DOHH2 (cell line): ENCODE measurements around the gene SDHA.

Source experiments
- H3F3A ChIP-seq: fragments of 200-600 bp; sonication (generic), shearing (Covaris generic); 2 replicates; pipeline ENCODE4 v1.6.0; 2016; ENCODE audit warnings: antibody characterized with exemption, mild to moderate bottlenecking; ENCODE audit not compliant: control insufficient read depth, insufficient read depth
- H3K27ac ChIP-seq: fragments of 200-600 bp; sonication (generic); 2 replicates; pipeline ENCODE4 v1.5.1; 2014; ENCODE audit warnings: low read depth, mild to moderate bottlenecking, low read length, moderate library complexity
- H3K27me3 ChIP-seq: fragments of 200-600 bp; sonication (generic); 2 replicates; pipeline ENCODE4 v1.6.1; 2014; ENCODE audit warnings: mild to moderate bottlenecking, low read length, mixed read lengths; ENCODE audit not compliant: control insufficient read depth
- H3K36me3 ChIP-seq: fragments of 200-600 bp; sonication (generic); 2 replicates; pipeline ENCODE4 v1.6.1; 2014; ENCODE audit warnings: mild to moderate bottlenecking, low read length, moderate library complexity, mixed read lengths; ENCODE audit not compliant: control insufficient read depth
- H3K4me1 ChIP-seq: fragments of 200-600 bp; sonication (generic); 2 replicates; pipeline ENCODE4 v1.6.1; 2014; ENCODE audit warnings: mild to moderate bottlenecking, low read length, mixed read lengths; ENCODE audit not compliant: control insufficient read depth
- H3K4me2 ChIP-seq: fragments of 200-600 bp; sonication (generic); 2 replicates; pipeline ENCODE4 v1.6.0; 2014; ENCODE audit warnings: mild to moderate bottlenecking, low read length, moderate library complexity
- H3K4me3 ChIP-seq: fragments of 200-600 bp; sonication (generic); 2 replicates; pipeline ENCODE4 v1.5.1; 2014; ENCODE audit warnings: mild to moderate bottlenecking, low read length, mixed read lengths
- H3K79me2 ChIP-seq: fragments of 200-600 bp; sonication (generic); 2 replicates; pipeline ENCODE4 v1.6.1; 2014; ENCODE audit warnings: mild to moderate bottlenecking, low read length, mixed read lengths; ENCODE audit not compliant: control insufficient read depth
- H3K9me2 ChIP-seq: fragments of 200-600 bp; sonication (generic); replicated peaks from 2 replicates; pipeline ENCODE4 v1.6.1; 2014; ENCODE audit warnings: mild to moderate bottlenecking, low read length, mixed read lengths; ENCODE audit not compliant: control insufficient read depth
- H3K9me3 ChIP-seq: fragments of 200-600 bp; sonication (generic); 2 replicates; pipeline ENCODE4 v1.6.1; 2014; ENCODE audit warnings: antibody characterized with exemption, low read length, mixed read lengths; ENCODE audit not compliant: control insufficient read depth, insufficient read depth
- H4K20me1 ChIP-seq: fragments of 200-600 bp; sonication (generic); 2 replicates; pipeline ENCODE4 v1.6.0; 2014; ENCODE audit warnings: low read depth, mild to moderate bottlenecking, antibody characterized with exemption, low read length, moderate library complexity; ENCODE audit not compliant: control insufficient read depth, insufficient read depth
- EZH2phosphoT487 ChIP-seq: fragments of 200-600 bp; sonication (generic); IDR thresholded peaks from 2 replicates; pipeline ENCODE4 v1.6.1; 2017; ENCODE audit warnings: borderline replicate concordance, mild to moderate bottlenecking, antibody characterized with exemption, low read length, moderate library complexity, mixed read lengths
- TF ChIP-seq, protein P1 (sequence below): fragments of 200-600 bp; sonication (generic); IDR thresholded peaks from one replicate; pipeline ENCODE4 v1.5.1; 2014; ENCODE audit warnings: antibody characterized with exemption, mild to moderate bottlenecking, low read depth, low read length; ENCODE audit not compliant: poor library complexity, severe bottlenecking

Gene SDHA

DNA sequence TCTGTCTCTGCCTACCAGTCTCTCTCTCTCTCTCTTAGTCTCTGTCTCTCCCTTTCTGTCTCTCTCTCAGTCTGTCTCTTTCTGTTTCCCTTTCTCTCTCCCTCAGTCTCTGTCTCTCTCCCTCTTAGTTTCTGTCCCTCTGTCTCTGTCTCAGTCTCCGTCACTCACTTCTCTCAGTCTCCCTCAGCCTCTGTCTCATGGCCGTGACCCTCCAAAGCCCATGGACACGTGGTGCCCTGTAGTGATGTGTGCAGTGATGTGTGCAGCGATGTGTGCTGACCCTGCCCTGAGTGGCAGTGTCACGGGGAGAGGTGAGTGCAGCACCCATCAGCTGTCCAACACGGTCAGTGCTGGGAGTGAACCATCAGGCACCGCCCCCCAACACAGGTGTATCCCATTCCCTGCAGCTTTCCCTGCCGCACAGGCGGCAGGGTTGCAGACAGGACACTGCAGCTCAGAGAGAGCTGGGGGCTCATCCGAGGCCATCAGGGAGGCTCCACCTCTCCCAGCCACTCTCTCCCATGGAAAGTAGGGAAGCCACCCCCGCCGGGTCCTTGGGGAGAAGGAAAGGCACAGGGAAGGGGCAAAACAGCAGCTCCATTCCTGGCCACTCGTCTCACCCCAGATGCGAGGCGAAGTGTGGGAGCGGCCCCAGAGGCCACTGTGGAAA, 27.6 kb upstream of the SDHA start:
- H3K9me2 ChIP-seq, result no peaks in the 10 kb centered on the region
- H3K36me3 ChIP-seq, result no peaks in the 10 kb centered on the region
- peak overlapping the region; percentile 77 for H3K4me2 ChIP-seq
- TF ChIP-seq, protein P1, sequence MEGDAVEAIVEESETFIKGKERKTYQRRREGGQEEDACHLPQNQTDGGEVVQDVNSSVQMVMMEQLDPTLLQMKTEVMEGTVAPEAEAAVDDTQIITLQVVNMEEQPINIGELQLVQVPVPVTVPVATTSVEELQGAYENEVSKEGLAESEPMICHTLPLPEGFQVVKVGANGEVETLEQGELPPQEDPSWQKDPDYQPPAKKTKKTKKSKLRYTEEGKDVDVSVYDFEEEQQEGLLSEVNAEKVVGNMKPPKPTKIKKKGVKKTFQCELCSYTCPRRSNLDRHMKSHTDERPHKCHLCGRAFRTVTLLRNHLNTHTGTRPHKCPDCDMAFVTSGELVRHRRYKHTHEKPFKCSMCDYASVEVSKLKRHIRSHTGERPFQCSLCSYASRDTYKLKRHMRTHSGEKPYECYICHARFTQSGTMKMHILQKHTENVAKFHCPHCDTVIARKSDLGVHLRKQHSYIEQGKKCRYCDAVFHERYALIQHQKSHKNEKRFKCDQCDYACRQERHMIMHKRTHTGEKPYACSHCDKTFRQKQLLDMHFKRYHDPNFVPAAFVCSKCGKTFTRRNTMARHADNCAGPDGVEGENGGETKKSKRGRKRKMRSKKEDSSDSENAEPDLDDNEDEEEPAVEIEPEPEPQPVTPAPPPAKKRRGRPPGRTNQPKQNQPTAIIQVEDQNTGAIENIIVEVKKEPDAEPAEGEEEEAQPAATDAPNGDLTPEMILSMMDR, result no peak
- H3K4me1 ChIP-seq, result peaks cover 73% of the 10 kb centered on the region
- H3K79me2 ChIP-seq, result peaks cover 5% of the 10 kb centered on the region; the same call in 1 of the 2 replicates
- peaks cover 5% of the 10 kb centered on the region; the same call in 1 of the 2 replicates for H3F3A ChIP-seq
- H3K4me3 ChIP-seq, result peak overlapping the region; percentile 65
- no peaks in the 10 kb centered on the region for H3K27me3 ChIP-seq
- no peaks in the 10 kb centered on the region for H4K20me1 ChIP-seq
- no peaks in the 10 kb centered on the region for H3K9me3 ChIP-seq
- H3K27ac ChIP-seq, result peak overlapping the region; percentile 80

DNA sequence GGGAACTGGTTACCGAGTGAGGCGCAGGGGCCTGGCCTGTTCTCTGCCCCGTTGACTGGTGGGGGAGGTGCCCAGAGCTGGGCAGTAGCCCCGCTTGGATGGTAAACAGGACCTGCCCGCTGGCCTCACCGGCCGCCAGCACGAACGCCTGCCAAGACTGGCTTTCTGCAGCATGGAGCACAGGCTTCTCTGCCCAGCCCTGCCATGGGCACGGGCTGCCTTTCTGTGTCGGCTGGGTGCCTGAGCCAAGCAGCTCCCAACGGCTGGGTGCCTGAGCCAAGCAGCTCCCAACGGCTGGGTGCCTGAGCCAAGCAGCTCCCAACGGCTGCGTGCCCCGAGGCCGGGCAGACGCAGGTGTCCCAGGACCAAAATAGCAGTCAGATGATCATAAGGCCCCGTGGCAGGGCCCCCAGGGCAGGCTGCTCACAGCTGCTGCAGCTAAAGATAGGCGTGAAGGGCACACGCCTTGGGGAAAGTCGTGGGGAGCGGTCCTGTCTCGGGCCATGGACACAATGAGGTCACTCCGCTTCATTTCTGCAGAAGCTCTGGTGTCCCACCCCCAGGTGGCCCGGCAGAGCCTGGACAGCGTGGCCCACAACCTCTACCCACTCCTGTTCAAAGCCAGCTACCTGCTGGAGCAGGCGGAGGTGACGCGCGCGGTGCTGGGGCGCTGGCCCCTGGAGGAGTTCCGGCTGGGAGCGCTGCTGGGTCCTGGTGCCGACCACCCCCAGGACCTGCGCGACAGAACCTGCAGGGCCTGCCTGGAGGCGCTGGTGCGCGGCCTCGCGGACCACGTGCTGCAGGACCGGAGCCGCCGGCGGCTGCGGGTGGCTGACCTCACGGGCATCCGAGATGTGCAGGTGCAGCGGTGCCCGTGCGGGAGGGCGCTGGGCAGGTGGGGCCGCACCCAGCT, 26.8 kb upstream of the SDHA start, which contains the start of gene LRRC14B:
Gene LRRC14B, plus strand, starts transcription at position 460 of the 913 bp plus-strand sequence. Its CDS starts 44 bp downstream, at position 504.
- Histone ChIP-seq H4K20me1 (no peaks in the 10 kb centered on the region), H3K4me2 (peak within 1 kb of the TSS; percentile 77), H3K27me3 (no peaks in the 10 kb centered on the region), H3K4me3 (peak within 1 kb of the TSS; percentile 65), H3K9me3 (no peaks in the 10 kb centered on the region), H3K79me2 (peaks cover 5% of the 10 kb centered on the region; the same call in 1 of the 2 replicates), H3K4me1 (peaks cover 81% of the 10 kb centered on the region), H3K9me2 (no peaks in the 10 kb centered on the region), H3K27ac (peak within 1 kb of the TSS; percentile 80), H3F3A (peaks cover 7% of the 10 kb centered on the region; the same call in 1 of the 2 replicates), H3K36me3 (no peaks in the 10 kb centered on the region)
- TF ChIP-seq EZH2phosphoT487, result no peak
- TF ChIP-seq, protein P1, result no peak

DNA sequence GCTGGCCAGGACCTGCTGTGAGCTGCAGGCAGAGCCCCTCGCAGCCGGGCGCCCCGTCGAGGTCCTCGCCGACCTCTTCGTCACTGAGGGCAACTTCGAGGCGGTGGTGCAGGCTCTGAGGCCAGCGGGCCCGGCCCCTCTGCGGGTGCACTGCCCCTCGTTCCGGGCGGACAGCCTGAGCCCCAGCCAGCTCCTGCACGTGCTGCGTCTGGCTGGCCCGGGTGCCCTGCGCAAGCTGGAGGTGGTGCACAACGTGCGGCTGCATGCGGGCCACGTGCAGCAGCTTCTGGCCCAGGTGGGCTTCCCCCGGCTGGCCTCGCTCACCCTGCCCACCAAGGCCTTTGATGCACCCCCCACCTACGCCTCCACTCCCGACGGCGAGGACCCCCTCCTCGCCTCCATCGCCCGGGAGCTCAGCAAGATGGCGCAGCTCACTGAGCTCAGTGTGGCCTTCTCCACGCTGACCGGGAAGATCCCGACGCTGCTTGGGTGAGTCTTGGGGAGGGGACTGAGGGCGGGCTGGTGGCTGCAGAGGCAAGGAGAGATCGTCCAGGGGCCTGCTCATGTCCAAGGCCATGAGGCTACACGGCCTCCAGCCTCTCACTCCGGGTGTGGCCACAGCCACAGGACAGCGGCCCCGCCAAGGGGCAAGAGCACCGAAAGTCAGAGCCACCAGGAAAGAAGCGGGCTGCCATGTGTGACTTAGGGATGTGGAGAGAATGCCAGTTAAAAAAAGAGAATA, 26.0 kb upstream of the SDHA start:
- TF ChIP-seq, protein P1, result no peak
- no peak for TF ChIP-seq EZH2phosphoT487
- H3K4me2 ChIP-seq, result peak overlapping the region; percentile 77

More for the DNA sequence above, 26.0 kb upstream of the SDHA start:
- Histone ChIP-seq H3K4me1 (peaks cover 84% of the 10 kb centered on the region), H3K36me3 (no peaks in the 10 kb centered on the region), H3K9me3 (no peaks in the 10 kb centered on the region), H3K4me3 (peak overlapping the region; percentile 65), H3K9me2 (no peaks in the 10 kb centered on the region), H3F3A (peaks cover 7% of the 10 kb centered on the region; the same call in 1 of the 2 replicates), H3K27me3 (no peaks in the 10 kb centered on the region), H3K27ac (peak overlapping the region; percentile 80), H3K79me2 (peaks cover 5% of the 10 kb centered on the region; the same call in 1 of the 2 replicates), H4K20me1 (no peaks in the 10 kb centered on the region)
